HG03378 (cell line): ENCODE measurements around the gene DIP2C.
"Not testable (repeated sequence)": the region's sequence is repeated elsewhere in the genome, so short reads cannot be mapped to it uniquely, and the experiment has no call there.

ENCODE experiments used
- ATAC-seq: cut with Tn5 transposase; IDR thresholded peaks from one replicate; pipeline ENCODE4 v1.9.1; 2021; ENCODE audit warnings: mild to moderate bottlenecking, moderate library complexity; ENCODE audit not compliant: unreplicated experiment

Gene DIP2C

DNA sequence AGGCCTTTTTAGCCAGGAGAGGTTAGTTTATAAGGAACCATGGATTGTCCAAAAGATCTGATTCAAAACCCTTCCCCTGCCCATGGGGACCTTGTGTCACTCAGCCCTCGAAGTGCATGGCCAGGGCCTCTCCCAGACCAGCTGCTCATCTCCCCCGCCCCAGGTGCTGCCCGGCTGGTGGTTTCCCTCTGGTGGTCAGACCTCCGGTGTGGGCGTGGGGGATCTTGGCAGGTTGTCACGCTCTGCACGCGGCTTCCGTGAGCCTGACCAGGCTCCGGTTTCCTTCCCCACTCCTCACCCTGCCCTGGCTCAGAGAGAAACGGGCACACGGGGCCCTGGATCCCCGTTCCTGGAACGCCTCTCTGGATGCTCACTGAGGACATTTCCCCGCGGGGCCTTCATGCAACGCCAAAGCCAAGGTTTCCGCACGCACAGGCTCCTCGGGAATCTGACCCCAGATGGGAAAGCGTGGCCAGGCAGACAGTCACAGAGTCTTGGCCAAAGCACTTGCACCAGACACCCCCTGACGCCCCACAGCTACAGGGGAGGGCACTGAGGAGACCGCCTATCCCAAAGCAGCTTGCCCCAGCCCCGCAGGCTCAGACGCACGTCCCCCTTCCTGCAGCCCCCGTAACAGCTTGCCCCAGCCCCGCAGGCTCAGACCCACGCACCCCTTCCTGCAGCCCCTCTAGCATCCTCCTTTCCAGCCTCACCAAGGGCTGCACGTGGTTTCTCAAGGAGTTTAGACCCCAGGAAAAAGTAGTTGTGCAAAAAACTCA is 7.8 kb upstream of the DIP2C start:
- no peak for ATAC-seq

DNA sequence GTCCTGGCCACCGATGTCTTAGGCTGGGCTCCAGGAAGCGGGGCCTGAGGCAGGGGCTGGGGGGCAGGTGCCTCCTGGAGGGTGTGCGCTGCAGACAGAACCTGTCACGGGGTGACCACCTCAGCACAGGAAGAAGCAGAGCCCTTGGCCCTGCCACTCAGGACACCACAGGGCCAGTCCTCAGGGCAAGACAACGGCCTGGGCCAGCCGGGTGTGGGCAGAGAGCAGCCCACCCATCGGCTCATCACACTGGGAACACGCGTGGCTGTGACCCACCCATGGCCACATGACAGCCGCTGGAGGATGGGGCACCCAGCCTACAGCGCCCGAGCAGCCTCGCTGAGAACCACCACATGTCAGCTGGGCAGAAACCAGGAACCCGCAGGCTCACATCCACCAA is 5.9 kb upstream of the DIP2C start:
- no peak for ATAC-seq

DNA sequence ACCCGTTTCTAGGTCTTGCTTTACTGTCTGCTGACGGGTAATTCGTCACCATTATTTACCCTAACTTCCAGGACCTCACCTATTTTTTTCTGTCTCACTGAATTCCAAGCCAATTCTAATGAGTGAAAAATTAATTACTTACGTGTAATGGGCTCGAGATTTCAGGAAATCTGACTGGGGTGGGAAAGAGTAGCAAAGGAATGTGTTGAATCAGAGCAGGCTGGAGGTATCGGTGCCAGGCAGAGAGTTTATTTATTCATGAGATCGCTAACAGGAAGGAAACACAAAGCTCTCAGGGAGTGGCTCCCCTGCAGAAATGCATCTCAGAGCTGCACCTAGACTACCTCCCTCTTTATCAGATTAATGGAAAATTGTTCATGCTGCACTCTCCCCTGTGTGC is 4.0 kb upstream of the DIP2C start:
- no peak for ATAC-seq

DNA sequence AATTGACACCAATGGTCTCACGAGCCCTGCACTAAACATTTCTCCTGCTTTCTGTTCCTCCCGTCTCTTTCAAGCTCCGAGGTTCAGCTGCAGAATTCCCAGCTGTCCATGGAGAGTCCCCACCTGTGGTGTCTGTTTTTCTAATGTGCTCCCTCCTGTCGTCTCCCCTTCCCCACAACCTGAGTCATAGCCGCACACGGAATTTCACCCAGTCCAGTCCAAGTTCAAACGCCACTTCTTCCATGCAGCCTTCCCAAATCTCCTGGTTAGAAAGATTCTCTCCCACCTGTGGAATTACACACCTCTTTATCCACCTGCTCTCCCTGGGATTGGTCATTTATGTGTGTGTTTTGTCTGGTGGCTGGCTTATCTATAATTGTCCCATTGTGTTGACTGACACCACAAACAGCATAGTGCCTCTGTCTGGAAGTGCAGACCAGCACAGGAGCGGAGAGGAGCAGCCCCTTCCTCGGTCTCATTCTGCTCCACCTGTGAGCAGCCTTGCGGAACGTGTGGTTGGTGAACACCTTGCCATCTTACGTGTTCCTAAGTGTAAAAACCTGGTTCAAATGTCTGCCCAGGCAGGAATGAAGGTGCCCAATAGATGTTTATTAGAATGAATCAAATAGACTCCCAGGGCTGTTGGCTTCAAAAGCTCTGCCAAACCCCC is 3.3 kb upstream of the DIP2C start:
- ATAC-seq: no peak

DNA sequence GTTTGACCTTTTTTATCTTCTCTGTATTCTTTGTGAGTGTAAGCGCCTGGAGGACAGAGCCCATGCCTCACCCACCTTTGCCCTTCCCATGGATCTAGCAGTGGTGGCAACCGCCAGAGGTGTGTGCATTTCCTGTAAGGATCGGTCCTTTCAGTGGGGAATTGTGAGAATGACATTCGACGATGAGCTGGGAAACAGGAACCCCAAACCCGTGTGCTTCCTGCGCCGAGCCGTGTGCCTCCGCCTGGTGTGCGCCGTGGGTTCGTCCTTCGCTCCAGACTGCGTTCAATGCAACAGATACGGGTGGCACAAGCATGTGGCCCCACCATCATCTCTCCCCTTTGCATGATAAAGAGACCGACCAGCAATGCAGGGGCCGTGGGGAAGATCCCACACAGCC is 1.7 kb upstream of the DIP2C start:
- no peak for ATAC-seq

DNA sequence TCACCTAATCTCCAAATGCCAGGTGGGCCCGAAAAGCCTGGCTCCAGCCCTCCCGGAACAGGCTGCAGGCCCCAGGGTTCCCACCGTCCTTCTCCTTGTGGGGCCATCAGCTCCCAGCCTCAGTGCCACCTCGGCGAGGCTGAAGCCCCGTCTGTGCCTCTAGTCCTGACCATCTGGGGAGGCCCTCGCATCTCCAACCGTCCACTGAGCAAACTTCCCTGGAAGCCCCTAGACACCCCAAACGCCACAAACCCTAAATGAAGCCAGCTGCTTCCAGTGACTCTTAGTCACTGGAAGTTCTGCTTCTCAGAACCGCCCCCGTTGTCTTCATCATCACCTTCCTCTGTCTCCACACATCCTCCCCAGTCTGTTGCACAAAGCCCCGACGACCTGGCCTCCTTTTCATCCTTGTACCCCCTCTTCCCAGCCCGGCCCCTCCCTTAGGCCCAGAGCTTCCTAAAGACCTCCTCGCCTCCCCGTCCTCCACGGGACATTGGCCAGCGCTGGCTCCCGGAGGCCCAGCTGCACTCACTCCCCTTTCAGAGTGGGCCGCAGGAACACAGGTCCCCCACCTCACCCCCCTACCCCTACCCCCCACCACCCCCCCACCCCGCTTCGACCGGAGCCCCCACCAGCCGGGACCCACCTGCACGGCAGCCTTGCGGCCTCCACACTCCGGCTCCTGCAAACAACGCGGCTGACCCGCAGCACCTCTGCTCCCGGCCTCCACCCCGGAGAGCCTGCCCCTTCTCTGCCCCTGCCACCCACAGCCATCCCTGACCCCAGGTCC is 1.1 kb upstream of the DIP2C start:
- ATAC-seq: no peak

DNA sequence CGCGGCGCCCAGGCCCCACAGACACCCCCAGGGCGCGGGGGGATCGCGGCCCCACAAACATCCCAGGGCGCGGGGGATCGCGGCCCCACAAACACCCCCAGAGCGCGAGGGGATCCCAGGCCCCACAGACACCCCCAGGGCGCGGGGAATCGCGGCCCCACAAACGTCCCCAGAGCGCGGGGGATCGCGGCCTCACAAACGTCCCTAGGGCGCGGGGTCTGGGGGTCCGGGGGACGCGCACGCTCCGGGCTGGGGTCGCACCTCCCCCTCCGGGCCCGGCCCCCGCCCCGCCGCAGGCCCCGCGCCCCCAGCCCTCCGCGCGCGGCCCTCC is 382 bp downstream of the DIP2C start:
- ATAC-seq: no peak

DNA sequence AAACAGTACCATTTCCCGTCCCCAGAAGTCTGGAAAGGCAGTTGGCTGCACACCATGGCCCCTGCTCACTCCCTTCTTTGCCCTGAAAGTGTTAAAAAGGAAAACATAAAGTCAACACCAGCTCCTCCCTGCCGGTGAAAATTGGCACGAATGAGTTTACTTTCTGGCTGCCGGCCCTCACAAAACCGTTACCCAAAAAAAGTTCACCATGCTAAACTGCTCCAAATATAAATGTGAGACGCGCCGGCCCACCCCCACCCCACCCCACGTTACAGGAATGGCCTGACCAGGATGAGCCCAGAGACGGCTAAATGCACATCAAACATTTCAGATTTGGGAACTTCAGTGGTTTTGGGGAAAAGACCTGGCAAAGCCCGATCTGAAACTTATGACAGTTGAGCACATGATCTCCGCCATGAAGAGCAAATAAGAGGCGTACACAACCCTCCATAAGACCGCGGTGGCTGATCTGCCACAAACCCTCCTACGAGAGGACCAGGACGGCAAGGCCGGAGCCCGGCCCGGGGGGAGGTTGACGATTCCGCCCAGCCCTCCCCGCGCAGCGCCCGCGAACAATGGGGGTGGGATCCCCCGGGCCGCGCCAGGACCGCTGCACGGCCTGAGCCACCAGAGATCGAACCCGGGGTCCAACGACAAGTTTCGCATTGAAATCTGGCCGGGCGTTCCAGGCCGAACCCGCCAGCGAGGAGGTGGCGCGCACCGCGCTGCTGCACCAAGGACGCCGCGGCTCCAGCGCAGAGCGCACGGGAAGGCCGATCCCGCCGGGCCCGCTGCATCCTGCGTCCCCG is 952 bp downstream of the DIP2C start:
- no peak for ATAC-seq

DNA sequence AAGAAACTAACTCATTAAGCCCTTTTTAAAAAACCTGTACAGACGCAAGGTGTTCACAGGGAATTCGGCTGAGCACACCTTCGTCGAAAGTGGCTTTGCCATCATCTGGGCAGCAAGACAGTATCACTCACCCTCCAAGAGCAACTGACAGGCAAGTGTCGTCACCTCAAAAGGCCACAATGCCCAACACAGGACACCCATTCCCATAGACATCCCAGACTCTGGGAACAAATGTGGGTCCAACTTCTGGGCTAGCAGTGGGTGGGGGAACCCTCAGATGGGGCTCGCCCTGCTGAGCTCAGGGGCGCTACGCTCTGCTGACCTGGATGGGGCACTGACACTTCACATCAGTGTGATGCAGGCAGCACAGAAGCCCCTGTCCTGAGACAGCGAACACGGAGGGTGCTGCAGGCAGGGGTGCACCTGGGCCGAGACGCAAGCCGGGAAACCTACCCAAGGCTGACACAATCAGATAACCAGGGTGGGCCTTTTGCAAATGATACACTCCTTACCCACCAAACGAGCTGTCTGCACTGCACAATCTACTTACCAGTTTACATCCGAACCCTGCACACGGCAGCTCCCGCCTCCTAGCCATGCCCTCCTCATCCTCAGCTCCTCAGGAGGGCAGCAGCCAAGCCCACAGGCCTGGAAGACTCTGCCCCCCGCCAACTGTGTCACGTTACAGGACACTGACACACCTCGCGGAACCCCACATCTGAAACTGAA is 1.7 kb downstream of the DIP2C start:
- no peak for ATAC-seq

DNA sequence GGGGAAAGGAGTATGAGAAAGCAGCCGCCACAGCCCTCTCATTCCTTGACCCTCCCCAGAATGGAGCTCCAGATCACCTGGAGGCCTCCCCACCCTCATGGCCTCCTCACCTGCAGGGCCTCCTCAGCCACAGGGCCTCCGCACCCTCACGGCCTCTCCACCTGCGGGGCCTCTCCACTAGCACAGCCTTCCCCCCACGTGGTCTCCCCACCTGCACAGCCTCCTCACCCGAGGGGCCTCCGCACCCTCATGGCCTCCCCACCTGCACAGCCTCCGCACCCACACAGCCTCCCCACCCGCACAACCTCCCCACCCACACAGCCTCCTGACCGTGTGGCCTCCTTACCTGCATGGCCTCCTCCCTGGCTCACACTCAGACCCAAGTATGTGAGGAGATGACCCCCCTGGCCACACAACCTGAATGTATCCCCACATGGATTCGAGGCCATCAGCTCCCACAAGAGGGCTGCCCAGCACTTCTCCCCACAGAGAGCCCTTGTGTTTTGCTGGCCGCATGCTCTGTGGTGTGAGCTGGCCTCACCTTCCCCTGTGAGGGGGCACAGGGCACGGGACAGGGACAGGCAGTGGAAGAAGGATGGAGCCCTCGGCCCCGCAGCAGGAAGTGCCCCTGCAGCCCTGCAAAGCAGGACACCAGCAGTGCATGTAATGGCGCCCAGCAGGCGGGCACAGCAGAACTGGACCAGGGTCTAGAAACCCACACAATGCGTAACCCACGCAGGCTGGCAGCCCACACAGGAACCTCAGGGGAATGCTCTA is 3.1 kb downstream of the DIP2C start:
- ATAC-seq: no peak

DNA sequence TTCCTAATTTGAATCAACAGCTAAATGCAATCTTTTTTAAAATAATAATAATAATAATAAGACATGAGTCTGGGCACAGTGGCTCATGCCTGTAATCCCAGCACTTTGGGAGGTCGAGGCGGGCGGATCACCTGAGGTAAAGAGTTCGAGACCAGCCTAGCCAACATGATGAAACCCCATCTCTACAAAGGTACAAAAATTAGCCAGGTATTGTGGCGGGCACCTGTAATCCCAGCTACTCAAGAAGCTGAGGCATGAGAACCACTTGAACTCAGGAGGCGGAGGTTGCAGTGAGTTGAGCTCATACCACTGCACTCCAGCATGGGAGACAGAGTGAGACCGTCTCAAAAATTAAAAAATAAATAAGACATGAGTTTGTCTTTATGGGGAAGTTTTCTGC is 3.9 kb downstream of the DIP2C start:
- no peak for ATAC-seq

DNA sequence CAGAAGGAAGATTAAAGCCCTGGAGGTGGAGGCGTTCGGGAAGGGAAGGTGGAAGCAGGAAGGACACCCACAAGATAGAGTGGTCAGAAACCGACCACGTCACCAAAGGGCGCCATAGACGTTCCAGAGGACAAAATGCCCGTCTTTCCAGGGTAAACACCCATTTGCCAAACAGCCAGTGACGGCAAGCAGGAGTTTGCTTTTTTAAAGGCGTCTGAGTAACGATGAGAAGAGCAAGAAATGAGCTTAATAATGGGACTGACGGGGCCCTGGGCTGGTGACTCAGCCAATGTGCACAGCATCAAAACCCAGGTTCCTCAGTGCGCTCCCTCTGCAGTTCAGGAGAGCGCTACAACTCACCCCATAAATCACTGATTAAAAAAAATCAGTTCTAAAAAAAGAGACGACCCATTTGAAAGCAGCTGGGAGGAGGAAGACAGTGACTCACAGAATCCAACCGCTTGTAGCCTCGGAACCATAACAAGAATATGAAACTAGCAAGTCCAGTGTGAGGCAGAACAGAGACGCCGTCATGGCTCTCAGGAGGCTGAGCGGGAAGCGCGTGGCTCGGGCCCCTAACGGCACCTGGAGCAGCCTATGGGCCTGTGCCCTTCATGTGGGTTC is 5.9 kb downstream of the DIP2C start:
- ATAC-seq: no peak

DNA sequence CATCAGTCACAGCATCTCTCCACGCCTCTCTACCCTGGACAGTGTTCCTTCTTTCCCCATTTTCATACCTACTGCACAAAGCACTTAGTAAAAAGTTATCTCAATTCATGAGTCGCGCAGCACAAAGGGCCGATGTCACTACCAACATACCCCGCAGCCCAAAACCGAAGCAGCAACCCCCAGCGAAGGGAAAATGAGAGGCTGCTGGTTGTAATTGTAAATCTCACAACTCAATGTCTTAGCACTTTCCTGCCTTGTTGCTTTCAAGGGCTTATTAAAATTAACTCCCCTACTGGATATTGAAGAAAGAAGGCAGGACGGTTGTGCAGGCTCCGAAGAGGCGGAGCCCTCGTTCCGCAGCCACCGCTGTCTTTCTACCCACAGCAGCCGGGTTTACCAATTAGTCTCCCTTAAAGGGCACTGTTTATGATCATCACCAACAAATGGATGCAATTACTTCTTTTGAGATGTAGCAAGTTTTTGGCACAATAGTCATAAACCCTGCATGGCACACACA is 6.5 kb downstream of the DIP2C start:
- no peak for ATAC-seq

DNA sequence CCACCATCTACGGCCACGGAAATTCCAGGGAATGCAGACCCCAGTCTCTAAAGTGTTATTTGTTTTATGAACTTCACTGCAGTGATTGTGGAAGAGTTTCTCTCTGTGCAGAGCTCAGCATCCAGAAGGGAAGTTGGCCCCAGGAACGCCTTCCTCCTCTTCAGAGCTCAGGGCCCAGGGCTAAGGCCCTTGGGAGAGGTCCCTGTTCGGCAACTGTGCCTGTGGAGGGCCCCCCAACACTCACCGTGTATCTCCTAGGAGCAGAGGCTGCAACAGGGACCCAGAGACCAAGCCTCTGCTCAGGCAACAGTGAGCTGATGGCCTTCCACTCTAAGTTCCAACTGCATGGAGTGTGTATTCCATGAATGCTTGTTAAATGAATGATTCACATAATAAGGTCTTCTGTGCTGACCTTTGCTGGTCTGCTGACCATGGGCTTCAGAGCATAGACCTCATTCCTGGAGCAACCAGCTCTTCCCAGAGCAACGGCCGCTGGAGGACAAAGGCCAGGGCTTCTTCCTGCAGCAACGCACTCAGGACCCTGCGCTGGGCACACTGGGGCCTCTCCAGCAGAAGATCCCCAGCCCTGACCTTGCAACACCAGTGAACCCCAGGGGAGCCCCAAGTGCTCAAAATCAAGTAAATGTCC is 7.7 kb downstream of the DIP2C start:
- no peak for ATAC-seq

DNA sequence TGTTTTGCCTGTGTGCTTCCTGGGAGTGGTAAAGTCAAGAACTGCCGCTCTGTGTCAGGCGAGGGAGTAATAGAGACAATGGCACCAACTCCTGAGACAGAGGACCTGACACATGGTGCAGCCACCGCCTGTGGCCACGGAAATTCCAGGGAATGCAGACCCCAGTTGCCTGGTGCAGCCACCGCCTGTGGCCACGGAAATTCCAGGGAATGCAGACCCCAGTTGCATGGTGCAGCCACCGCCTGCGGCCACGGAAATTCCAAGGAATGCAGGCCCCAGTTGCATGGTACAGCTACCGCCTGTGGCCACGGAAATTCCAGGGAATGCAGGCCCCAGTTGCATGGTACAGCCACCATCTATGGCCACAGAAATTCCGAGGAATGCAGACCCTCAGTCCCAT is 8.7 kb downstream of the DIP2C start:
- no peak for ATAC-seq

DNA sequence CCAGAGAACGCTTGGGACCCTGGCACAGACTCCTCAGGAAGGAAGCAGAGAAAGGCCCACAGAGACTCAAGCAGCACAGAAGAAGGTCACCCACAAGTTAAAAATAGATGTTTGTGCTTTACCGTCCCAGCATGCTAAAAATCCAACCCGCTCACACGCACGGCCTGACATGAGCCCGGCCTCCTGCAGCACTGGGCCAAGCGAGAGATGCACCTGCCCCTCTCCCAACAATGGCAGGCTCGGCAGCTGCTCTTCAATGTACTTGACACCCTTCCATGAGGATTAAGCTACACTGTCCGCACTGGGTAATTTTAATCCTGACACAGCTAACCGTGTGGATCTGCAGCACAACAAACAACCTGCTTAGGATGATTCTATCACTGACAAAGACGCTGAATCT is 9.3 kb downstream of the DIP2C start:
- ATAC-seq: no peak

DNA sequence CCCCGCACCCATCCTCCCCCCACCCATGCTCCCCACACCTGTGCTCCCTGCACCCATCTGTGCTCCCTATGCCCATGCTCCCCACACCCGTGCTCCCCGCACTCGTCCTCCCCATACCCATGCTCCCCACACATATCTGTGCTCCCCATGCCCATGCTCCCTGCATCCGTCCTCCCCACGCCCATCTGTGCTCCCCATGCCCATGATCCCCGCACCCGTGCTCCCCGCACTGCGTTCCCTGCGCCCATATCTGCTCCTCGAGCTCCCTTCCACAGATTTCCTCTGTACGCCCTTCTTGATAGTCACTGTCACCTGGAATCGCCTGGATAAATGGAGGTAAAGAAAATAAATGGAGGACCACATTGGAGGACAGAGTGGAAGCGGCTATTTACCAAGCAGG is 9.9 kb downstream of the DIP2C start:
- ATAC-seq: no peak

DNA sequence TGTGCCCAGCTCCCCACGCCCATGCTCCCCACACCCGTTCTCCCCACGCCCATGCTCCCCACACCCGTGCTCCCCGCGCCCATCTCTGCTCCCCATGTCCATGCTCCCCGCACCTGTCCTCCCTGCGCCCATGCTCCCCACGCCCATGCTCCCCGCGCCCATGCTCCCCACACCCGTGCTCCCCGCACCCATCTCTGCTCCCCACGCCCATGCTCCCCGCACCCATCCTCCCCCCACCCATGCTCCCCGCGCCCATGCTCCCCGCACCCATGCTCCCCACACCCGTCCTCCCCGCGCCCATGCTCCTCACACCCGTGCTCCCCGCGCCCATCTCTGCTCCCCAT is 10.8 kb downstream of the DIP2C start:
- not testable (repeated sequence) for ATAC-seq
